ENCODE measurements around the gene KCNJ8. TPM values are rescaled to one million over a fixed set of nuclear protein-coding genes. Genes with fewer than 3 reads are reported as not detected.

KCNJ8 gene
- total RNA-seq, 1 donor from 2014 or later = 1.1 TPM

- H3K36me3 Mint-ChIP-seq (ENCODE audit: insufficient read depth) = no peaks in the 10 kb centered on the region
- H3K4me3 Mint-ChIP-seq (ENCODE audit: low read depth) = no peak overlapping the region
- no peaks in the 10 kb centered on the region for H3K27me3 Mint-ChIP-seq
- H3K4me1 Mint-ChIP-seq (ENCODE audit: low read depth) = no peaks in the 10 kb centered on the region
- no peak for TF ChIP-seq CTCF (IDR thresholded peaks at IDR 0.05; ENCODE audit: unreplicated experiment)
- DNase-seq (ENCODE audit: low spot score, unreplicated experiment) = no peak
- no peak overlapping the region for H3K27ac Mint-ChIP-seq
- H3K9me3 Mint-ChIP-seq (ENCODE audit: low read depth) = peaks cover 3% of the 10 kb centered on the region
Observed at GRCh38 chr12:21809100-21809499, 34.6 kb upstream of the KCNJ8 start.

- DNase-seq (ENCODE audit: low spot score, unreplicated experiment) = no peak
- no peaks in the 10 kb centered on the region for H3K27me3 Mint-ChIP-seq
- no peaks in the 10 kb centered on the region for H3K4me1 Mint-ChIP-seq (ENCODE audit: low read depth)
- H3K4me3 Mint-ChIP-seq (ENCODE audit: low read depth) = no peak overlapping the region
- H3K27ac Mint-ChIP-seq = no peak overlapping the region
- H3K9me3 Mint-ChIP-seq (ENCODE audit: low read depth) = peaks cover 3% of the 10 kb centered on the region
- no peak for TF ChIP-seq CTCF (IDR thresholded peaks at IDR 0.05; ENCODE audit: unreplicated experiment)
- no peaks in the 10 kb centered on the region for H3K36me3 Mint-ChIP-seq (ENCODE audit: insufficient read depth)
Observed at GRCh38 chr12:21806255-21806654, 31.7 kb upstream of the KCNJ8 start.

GRCh38 chr12:21801522-21802288 is 27.2 kb upstream of the KCNJ8 start:
- DNase-seq (ENCODE audit: low spot score, unreplicated experiment) = no peak
- H3K27me3 Mint-ChIP-seq = no peaks in the 10 kb centered on the region
- H3K9me3 Mint-ChIP-seq (ENCODE audit: low read depth) = no peaks in the 10 kb centered on the region
- no peaks in the 10 kb centered on the region for H3K36me3 Mint-ChIP-seq (ENCODE audit: insufficient read depth)
- no peak overlapping the region for H3K4me3 Mint-ChIP-seq (ENCODE audit: low read depth)
- H3K27ac Mint-ChIP-seq = no peak overlapping the region
- no peak for TF ChIP-seq CTCF (IDR thresholded peaks at IDR 0.05; ENCODE audit: unreplicated experiment)
- peaks cover 6% of the 10 kb centered on the region for H3K4me1 Mint-ChIP-seq (ENCODE audit: low read depth)

GRCh38 chr12:21800011-21800410 is 25.5 kb upstream of the KCNJ8 start:
- Mint-ChIP-seq H3K36me3 (ENCODE audit: insufficient read depth) (no peaks in the 10 kb centered on the region), H3K4me1 (ENCODE audit: low read depth) (peaks cover 6% of the 10 kb centered on the region), H3K9me3 (ENCODE audit: low read depth) (no peaks in the 10 kb centered on the region), H3K27me3 (no peaks in the 10 kb centered on the region), H3K27ac (no peak overlapping the region), H3K4me3 (ENCODE audit: low read depth) (no peak overlapping the region)
- no peak for DNase-seq (ENCODE audit: low spot score, unreplicated experiment)
- TF ChIP-seq CTCF (IDR thresholded peaks at IDR 0.05; ENCODE audit: unreplicated experiment) = no peak

GRCh38 chr12:21797539-21797938 is 23.0 kb upstream of the KCNJ8 start:
- no peak for DNase-seq (ENCODE audit: low spot score, unreplicated experiment)
- no peak for TF ChIP-seq CTCF (IDR thresholded peaks at IDR 0.05; ENCODE audit: unreplicated experiment)
- Mint-ChIP-seq H3K9me3 (ENCODE audit: low read depth) (peaks cover 11% of the 10 kb centered on the region), H3K27ac (no peak overlapping the region), H3K4me1 (ENCODE audit: low read depth) (peaks cover 6% of the 10 kb centered on the region), H3K27me3 (no peaks in the 10 kb centered on the region), H3K36me3 (ENCODE audit: insufficient read depth) (no peaks in the 10 kb centered on the region), H3K4me3 (ENCODE audit: low read depth) (no peak overlapping the region)
